Measurements from ENCODE around the gene TENT4B. TPM values are rescaled to one million over a fixed set of nuclear protein-coding genes. Genes with fewer than 3 reads are reported as not detected.

Gene TENT4B
- total RNA-seq, 1 donor from 2014 or later = 15.2 TPM

GRCh38 chr16:50182441-50182840 is 29.3 kb downstream of the TENT4B start:
- H3K9ac ChIP-seq = no peak overlapping the region
- no peak overlapping the region for H2AFZ ChIP-seq (replicated peaks)
- H3K36me3 Mint-ChIP-seq = peaks cover 2% of the 10 kb centered on the region
- no peak overlapping the region for H3K27ac Mint-ChIP-seq
- H3K4me1 ChIP-seq = no peaks in the 10 kb centered on the region
- H3K4me3 Mint-ChIP-seq = no peak overlapping the region
- peaks cover 3% of the 10 kb centered on the region for H3K9me3 Mint-ChIP-seq
- H4K20me1 ChIP-seq (ENCODE audit: low read depth) = peaks cover 24% of the 10 kb centered on the region
- H3K9me3 ChIP-seq (ENCODE audit: low read depth) = no peaks in the 10 kb centered on the region
- H3K36me3 ChIP-seq = no peaks in the 10 kb centered on the region
- H3F3A ChIP-seq (ENCODE audit: low read depth) = no peaks in the 10 kb centered on the region
- no peaks in the 10 kb centered on the region for H3K27me3 ChIP-seq
- no peak overlapping the region for H3K27ac ChIP-seq
- peaks cover 7% of the 10 kb centered on the region for H3K4me1 Mint-ChIP-seq
- no peaks in the 10 kb centered on the region for H3K27me3 Mint-ChIP-seq (ENCODE audit: insufficient read depth, low read depth)
- no peak overlapping the region for H3K4me3 ChIP-seq
- no peak overlapping the region for H3K4me2 ChIP-seq
- H3K79me2 ChIP-seq (ENCODE audit: low read depth) = peaks cover 60% of the 10 kb centered on the region
- no peak for DNase-seq (ENCODE audit: low spot score)
- TF ChIP-seq EZH2 (IDR thresholded peaks at IDR 0.05) (no peak), CTCF (IDR thresholded peaks at IDR 0.05) (no peak), EZH2phosphoT487 (IDR thresholded peaks at IDR 0.05) (no peak)

- Histone ChIP-seq H2AFZ (replicated peaks) (no peak overlapping the region), H3K4me1 (no peaks in the 10 kb centered on the region), H4K20me1 (ENCODE audit: low read depth) (peaks cover 32% of the 10 kb centered on the region), H3K27ac (no peak overlapping the region), H3K36me3 (no peaks in the 10 kb centered on the region), H3K27me3 (no peaks in the 10 kb centered on the region), H3K9ac (no peak overlapping the region), H3K9me3 (ENCODE audit: low read depth) (no peaks in the 10 kb centered on the region), H3K4me3 (no peak overlapping the region), H3F3A (ENCODE audit: low read depth) (no peaks in the 10 kb centered on the region), H3K79me2 (ENCODE audit: low read depth) (peaks cover 60% of the 10 kb centered on the region), H3K4me2 (no peak overlapping the region)
- H3K4me1 Mint-ChIP-seq = peaks cover 7% of the 10 kb centered on the region
- H3K9me3 Mint-ChIP-seq = peaks cover 2% of the 10 kb centered on the region
- no peak overlapping the region for H3K4me3 Mint-ChIP-seq
- peaks cover 2% of the 10 kb centered on the region for H3K36me3 Mint-ChIP-seq
- no peak for DNase-seq (ENCODE audit: low spot score)
- H3K27me3 Mint-ChIP-seq (ENCODE audit: insufficient read depth, low read depth) = no peaks in the 10 kb centered on the region
- no peak overlapping the region for H3K27ac Mint-ChIP-seq
- TF ChIP-seq EZH2phosphoT487 (IDR thresholded peaks at IDR 0.05) = no peak
- TF ChIP-seq EZH2 (IDR thresholded peaks at IDR 0.05) = no peak
- no peak for TF ChIP-seq CTCF (IDR thresholded peaks at IDR 0.05)
Measured at GRCh38 chr16:50183316-50183715, 30.2 kb downstream of the TENT4B start.

GRCh38 chr16:50185005-50185505 is 31.9 kb downstream of the TENT4B start:
- H3K4me2 ChIP-seq = no peak overlapping the region
- no peak overlapping the region for H3K27ac ChIP-seq
- DNase-seq (ENCODE audit: low spot score) = no peak
- Mint-ChIP-seq H3K27me3 (ENCODE audit: insufficient read depth, low read depth) (no peaks in the 10 kb centered on the region), H3K36me3 (peaks cover 2% of the 10 kb centered on the region), H3K9me3 (peaks cover 2% of the 10 kb centered on the region), H3K4me3 (no peak overlapping the region), H3K4me1 (peaks cover 15% of the 10 kb centered on the region), H3K27ac (no peak overlapping the region)
- no peaks in the 10 kb centered on the region for H3K36me3 ChIP-seq
- H2AFZ ChIP-seq (replicated peaks) = no peak overlapping the region
- TF ChIP-seq CTCF (IDR thresholded peaks at IDR 0.05) = no peak
- TF ChIP-seq EZH2 (IDR thresholded peaks at IDR 0.05) = no peak
- no peak for TF ChIP-seq EZH2phosphoT487 (IDR thresholded peaks at IDR 0.05)
- H3K4me3 ChIP-seq = no peak overlapping the region
- H3K4me1 ChIP-seq = no peaks in the 10 kb centered on the region
- H3K9me3 ChIP-seq (ENCODE audit: low read depth) = no peaks in the 10 kb centered on the region
- H3K27me3 ChIP-seq = no peaks in the 10 kb centered on the region
- no peaks in the 10 kb centered on the region for H3F3A ChIP-seq (ENCODE audit: low read depth)
- peaks cover 44% of the 10 kb centered on the region for H4K20me1 ChIP-seq (ENCODE audit: low read depth)
- H3K79me2 ChIP-seq (ENCODE audit: low read depth) = peaks cover 64% of the 10 kb centered on the region
- H3K9ac ChIP-seq = no peak overlapping the region

All from neural progenitor cell (in vitro differentiated cells).